ENCODE data around the gene PMFBP1. TPM values are rescaled to one million over a fixed set of nuclear protein-coding genes. Genes with fewer than 3 reads are reported as not detected.

The PMFBP1 gene
- total and polyA plus RNA-seq, 2 experiments from 2014 or later = 1.7 to 5.1 TPM

DNA sequence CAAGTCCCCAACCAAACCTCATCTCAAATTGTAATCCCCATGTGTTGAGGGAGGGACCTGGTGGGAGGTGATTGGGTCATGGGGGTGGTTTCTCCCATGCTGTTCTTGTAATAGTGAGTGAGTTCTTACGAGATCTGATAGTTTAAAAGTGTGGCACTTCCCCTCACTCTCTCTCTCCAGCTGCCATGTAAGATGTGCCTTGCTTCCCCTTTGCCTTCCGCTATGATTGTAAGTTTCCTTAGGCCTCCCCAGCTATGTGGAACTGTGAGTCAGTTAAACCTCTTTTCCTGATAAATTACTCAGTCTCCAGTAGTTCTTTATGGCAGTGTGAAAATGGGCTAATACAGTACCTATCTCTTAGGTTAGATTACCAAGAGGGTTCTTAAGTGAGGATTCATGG, 5.8 kb downstream of the PMFBP1 start:
- Histone ChIP-seq H3K9me3 (ENCODE audit: low read depth) (no peaks in the 10 kb centered on the region), H3K27ac (no peak overlapping the region), H3K27me3 (no peaks in the 10 kb centered on the region), H3K4me3 (no peak overlapping the region), H3K36me3 (no peaks in the 10 kb centered on the region), H3K4me1 (ENCODE audit: low read depth) (no peaks in the 10 kb centered on the region)
- TF ChIP-seq, protein P1, sequence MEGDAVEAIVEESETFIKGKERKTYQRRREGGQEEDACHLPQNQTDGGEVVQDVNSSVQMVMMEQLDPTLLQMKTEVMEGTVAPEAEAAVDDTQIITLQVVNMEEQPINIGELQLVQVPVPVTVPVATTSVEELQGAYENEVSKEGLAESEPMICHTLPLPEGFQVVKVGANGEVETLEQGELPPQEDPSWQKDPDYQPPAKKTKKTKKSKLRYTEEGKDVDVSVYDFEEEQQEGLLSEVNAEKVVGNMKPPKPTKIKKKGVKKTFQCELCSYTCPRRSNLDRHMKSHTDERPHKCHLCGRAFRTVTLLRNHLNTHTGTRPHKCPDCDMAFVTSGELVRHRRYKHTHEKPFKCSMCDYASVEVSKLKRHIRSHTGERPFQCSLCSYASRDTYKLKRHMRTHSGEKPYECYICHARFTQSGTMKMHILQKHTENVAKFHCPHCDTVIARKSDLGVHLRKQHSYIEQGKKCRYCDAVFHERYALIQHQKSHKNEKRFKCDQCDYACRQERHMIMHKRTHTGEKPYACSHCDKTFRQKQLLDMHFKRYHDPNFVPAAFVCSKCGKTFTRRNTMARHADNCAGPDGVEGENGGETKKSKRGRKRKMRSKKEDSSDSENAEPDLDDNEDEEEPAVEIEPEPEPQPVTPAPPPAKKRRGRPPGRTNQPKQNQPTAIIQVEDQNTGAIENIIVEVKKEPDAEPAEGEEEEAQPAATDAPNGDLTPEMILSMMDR (IDR thresholded peaks at IDR 0.05; ENCODE audit: low read depth, low read length) = no peak
- no peak for DNase-seq (ENCODE audit: low read depth in 1 of 2, low spot score in 1 of 2)

DNA sequence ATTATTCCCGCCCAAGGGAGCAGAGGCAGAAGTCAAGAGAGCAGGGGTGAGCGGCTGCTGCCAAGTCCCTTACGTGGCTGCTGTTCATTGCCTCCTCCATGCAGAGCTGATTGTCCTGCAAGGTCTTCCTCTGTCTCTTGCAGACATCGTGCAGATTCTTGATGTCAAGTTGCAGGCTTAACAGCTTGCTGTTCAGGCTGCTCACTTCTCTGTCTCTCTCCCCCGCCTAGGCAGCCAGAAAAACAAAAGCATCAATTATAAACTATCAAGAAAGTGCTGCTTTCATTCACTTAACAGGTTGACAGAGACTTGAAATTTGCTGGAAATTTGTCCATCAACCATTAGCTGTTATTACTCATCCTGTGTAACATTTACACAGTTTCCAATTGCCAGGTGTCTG, 7.3 kb downstream of the PMFBP1 start:
- H3K4me1 ChIP-seq (ENCODE audit: low read depth) = peaks cover 2% of the 10 kb centered on the region
- no peaks in the 10 kb centered on the region for H3K27me3 ChIP-seq
- no peak overlapping the region for H3K4me3 ChIP-seq
- TF ChIP-seq, protein P1 (IDR thresholded peaks at IDR 0.05; ENCODE audit: low read depth, low read length) = no peak
- no peaks in the 10 kb centered on the region for H3K36me3 ChIP-seq
- no peak overlapping the region for H3K27ac ChIP-seq
- DNase-seq (ENCODE audit: low read depth in 1 of 2, low spot score in 1 of 2) = no peak
- no peaks in the 10 kb centered on the region for H3K9me3 ChIP-seq (ENCODE audit: low read depth)

DNA sequence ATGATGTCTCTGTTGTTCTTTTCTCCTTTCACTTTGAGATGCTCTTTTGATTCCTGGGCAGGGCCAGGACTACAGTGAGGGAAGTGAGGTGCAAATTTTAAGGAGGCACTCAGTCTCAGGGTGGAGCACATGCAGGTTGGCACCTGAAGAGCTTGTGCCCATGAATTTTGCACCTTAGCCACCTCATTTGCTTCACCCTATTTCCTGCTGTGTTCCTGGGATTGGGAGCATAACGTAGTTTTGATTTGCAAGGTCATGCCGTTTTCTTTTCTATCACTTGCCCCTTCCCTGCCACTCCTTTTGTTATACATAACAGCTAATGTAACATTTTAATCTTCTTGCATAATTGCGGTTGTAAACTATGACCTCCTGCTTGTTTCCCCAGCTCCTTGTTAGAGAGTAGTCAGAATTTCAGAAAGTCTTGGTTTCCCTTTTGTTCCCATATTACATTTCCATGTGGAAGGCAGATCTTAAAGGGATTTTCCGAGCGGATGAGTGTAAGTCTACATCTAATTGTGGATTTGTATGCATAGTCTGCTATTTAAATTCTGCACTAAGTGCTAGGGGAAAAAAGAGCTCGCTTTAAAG, 9.8 kb downstream of the PMFBP1 start:
- H3K9me3 ChIP-seq (ENCODE audit: low read depth) = no peaks in the 10 kb centered on the region
- H3K4me1 ChIP-seq (ENCODE audit: low read depth) = peaks cover 9% of the 10 kb centered on the region
- no peak overlapping the region for H3K4me3 ChIP-seq
- H3K27ac ChIP-seq = no peak overlapping the region
- no peaks in the 10 kb centered on the region for H3K36me3 ChIP-seq
- H3K27me3 ChIP-seq = no peaks in the 10 kb centered on the region
- peak in 1 of 2 donors; percentile 26 for DNase-seq (ENCODE audit: low read depth in 1 of 2, low spot score in 1 of 2)
- TF ChIP-seq, protein P1 (IDR thresholded peaks at IDR 0.05; ENCODE audit: low read depth, low read length) = no peak

DNA sequence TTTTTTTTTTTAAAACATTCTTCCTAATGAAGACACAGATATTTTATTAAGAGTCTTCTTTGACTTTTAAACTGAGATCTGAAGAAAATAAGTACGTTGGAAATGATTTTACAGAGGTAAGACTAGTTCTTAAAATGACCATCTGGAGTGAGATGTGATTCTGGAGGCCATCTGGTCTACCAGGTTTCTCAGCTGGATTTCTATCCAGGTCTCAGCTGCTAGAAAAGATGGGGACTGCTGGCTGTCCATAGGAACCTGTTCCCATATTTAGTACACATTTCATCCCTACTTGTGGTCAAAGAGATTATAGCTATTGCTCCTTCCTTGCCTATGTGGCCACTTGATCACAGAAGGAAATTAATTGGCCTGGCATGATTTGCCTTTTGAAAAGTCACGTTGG, 12.2 kb downstream of the PMFBP1 start:
- Histone ChIP-seq H3K4me1 (ENCODE audit: low read depth) (peaks cover 9% of the 10 kb centered on the region), H3K36me3 (no peaks in the 10 kb centered on the region), H3K27me3 (no peaks in the 10 kb centered on the region), H3K4me3 (no peak overlapping the region), H3K27ac (no peak overlapping the region), H3K9me3 (ENCODE audit: low read depth) (no peaks in the 10 kb centered on the region)
- TF ChIP-seq, protein P1 (IDR thresholded peaks at IDR 0.05; ENCODE audit: low read depth, low read length) = no peak
- DNase-seq (ENCODE audit: low read depth in 1 of 2, low spot score in 1 of 2) = no peak

DNA sequence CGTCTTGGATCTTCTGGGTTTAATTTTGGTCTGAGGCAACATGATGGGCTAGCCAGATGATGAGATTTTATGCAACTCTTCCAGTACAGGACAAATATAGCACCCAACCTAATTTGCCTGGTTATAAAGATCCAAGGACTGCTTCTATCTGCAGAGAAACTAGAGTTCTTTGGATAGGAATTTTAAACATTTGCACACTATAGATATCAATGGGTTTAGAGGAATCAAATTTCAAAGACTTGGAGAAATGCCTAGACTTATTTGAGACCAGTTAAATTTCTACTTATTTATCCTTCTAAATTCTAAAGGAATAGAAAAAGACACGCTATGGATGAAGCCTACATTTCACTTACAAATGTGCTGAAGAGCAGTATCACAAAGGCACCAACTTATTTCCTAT, 12.6 kb downstream of the PMFBP1 start:
- no peak overlapping the region for H3K4me3 ChIP-seq
- DNase-seq (ENCODE audit: low read depth in 1 of 2, low spot score in 1 of 2) = peak; percentile 27 to 30
- peak overlapping the region; percentile 29 for H3K27ac ChIP-seq
- no peaks in the 10 kb centered on the region for H3K27me3 ChIP-seq
- peaks cover 9% of the 10 kb centered on the region for H3K4me1 ChIP-seq (ENCODE audit: low read depth)
- TF ChIP-seq, protein P1 (IDR thresholded peaks at IDR 0.05; ENCODE audit: low read depth, low read length) = no peak
- no peaks in the 10 kb centered on the region for H3K9me3 ChIP-seq (ENCODE audit: low read depth)
- no peaks in the 10 kb centered on the region for H3K36me3 ChIP-seq

Measured in cardiac muscle cell (in vitro differentiated cells and primary cell).